Pancreas (tissue), 10 donors: ENCODE measurements around the gene RNASE1. TPM values are rescaled to one million over a fixed set of nuclear protein-coding genes. Genes with fewer than 3 reads are reported as not detected.
"Not testable (repeated sequence)": the region's sequence is repeated elsewhere in the genome, so short reads cannot be mapped to it uniquely, and the experiment has no call there.

Source experiments
- ATAC-seq, 4 donors: fragments of 200-7000 bp; cut with Tn5 transposase; one replicate each; pipeline versions ENCODE4 v1.8.0 to v1.9.1; 2020; ENCODE audit warnings: mild to moderate bottlenecking in 4 of 4, moderate library complexity in 4 of 4
- DNase-seq, 6 donors: peaks; one replicate each; pipeline ENCODE4 v3.0.0-alpha.2; 2020
- FAIRE-seq: peaks from 2 replicates; lab custom pipeline; 2012; peaks lifted over from hg19 to GRCh38; lab: Jason Lieb, UNC
- H3K27ac ChIP-seq, 4 donors: fragments of 200-600 bp; sonication (generic); 1 replicate in 3 of 4; 2 replicates in 1 of 4; pipeline versions ENCODE4 v1.5.0 to v1.8.0; 2020
- H3K27me3 ChIP-seq, 4 donors: fragments of 200-600 bp; one replicate each; pipeline ENCODE4 v1.8.0; 2021
- H3K36me3 ChIP-seq, 3 donors: fragments of 200-600 bp; sonication (generic) in 1 of 3; one replicate each; pipeline versions ENCODE4 v1.5.0 to v1.8.0; 2020 to 2021
- H3K4me1 ChIP-seq, 3 donors: fragments of 200-600 bp; one replicate each; pipeline ENCODE4 v1.8.0; 2021
- H3K4me3 ChIP-seq, 4 donors: fragments of 200-600 bp; sonication (generic) in 2 of 4; one replicate each; pipeline versions ENCODE4 v1.5.0 to v1.8.0; 2020 to 2021
- H3K9me3 ChIP-seq, 4 donors: fragments of 200-600 bp; one replicate each; pipeline ENCODE4 v1.8.0; 2021
- CTCF ChIP-seq, 4 donors: fragments of 200-600 bp; sonication (generic) in 3 of 4; IDR thresholded peaks; one replicate each; pipeline versions ENCODE4 v1.5.0 to v1.8.0; 2021; ENCODE audit warnings: antibody characterized with exemption in 4 of 4
- WGBS, 2 donors: extraction: QIAGEN DNeasy Blood & Tissue Kit; methylation state at CpG; one replicate each; pipeline ENCODE4 v1.1.7; 2013; 5-methylcytosine and 5-hydroxymethylcytosine counted together
- intact Hi-C, 3 donors: fragments of 100-400 bp; cut with DNase I; formaldehyde crosslinking; loops; one replicate each; pipeline versions ENCODE4 v1.11.1 to v1.14.2; 2022
- polyA plus RNA-seq, 2 donors: library from polyadenylated mRNA; stranded (reverse); fragments of 200-250 nt; gene quantifications; one replicate each; pipeline ENCODE4 v1.2.3, GENCODE V29; 2013
- total RNA-seq, 6 donors: library from RNA; stranded (reverse); fragmentation: NEBNext Ultra II Directional in 4 of 6; extraction: Animal tissue kit (Norgen Biotek cat#: 25700) in 4 of 6; gene quantifications; one replicate each; pipeline versions ENCODE4 v1.2.1 to v1.2.4, GENCODE V29; 2021 to 2023
- donor health status: healthy with polysubstance abuse.
- donor health status: DM: no; HTN: no; CAD: no; lungs with moderate emphysema.
- donor health status: DM: no; HTN: no; CAD: no.
- donor health status: control.
- donor health status: control.
- donor health status: Bipolar disorder and iron deficiency.
- donor health status: DM: yes; HTN: yes; CAD: no.
- donor health status: DM: no; HTN: no; CAD: no.
- donor health status: DM: no; HTN: no; CAD: no.
- donor health status: DM: yes; HTN: yes; CAD: no.

RNASE1 gene
- total and polyA plus RNA-seq, 8 donors, result 144 to 696 (median 351) TPM

- Histone ChIP-seq H3K4me1 (peaks cover 0 to 5% (median 0%) of the 10 kb centered on the region in 3 donors), H3K27me3 (no peaks in the 10 kb centered on the region), H3K4me3 (no peak overlapping the region), H3K9me3 (no peaks in the 10 kb centered on the region), H3K27ac (no peak overlapping the region), H3K36me3 (no peaks in the 10 kb centered on the region)
- WGBS, 2 donors, result 75% methylated on average over 3 of the region's 3 CpGs
- intact Hi-C loops, result no loop called here
- FAIRE-seq (no peak), DNase-seq (no peak), ATAC-seq (no peak)
- no peak for TF ChIP-seq CTCF (IDR thresholded peaks at IDR 0.05)
Measured at GRCh38 chr14:20772650-20773049, 30.0 kb downstream of the RNASE1 start.

GRCh38 chr14:20769421-20769820 lies 33.2 kb downstream of the RNASE1 start:
- intact Hi-C loops, result no loop called here
- WGBS, 2 donors, result 80 to 83% methylated on average over 3 of the region's 3 CpGs
- peaks cover 0 to under 1% (median 0%) of the 10 kb centered on the region in 3 donors for H3K4me1 ChIP-seq

GRCh38 chr14:20768593-20768892 lies 34.1 kb downstream of the RNASE1 start:
- intact Hi-C loops, result no loop called here
- no peak for ATAC-seq
- no peak for TF ChIP-seq CTCF (IDR thresholded peaks at IDR 0.05)
- no peaks in the 10 kb centered on the region for H3K4me1 ChIP-seq
- WGBS, 2 donors, result 81 to 92% methylated on average over 3 of the region's 3 CpGs
- no peaks in the 10 kb centered on the region for H3K9me3 ChIP-seq
- no peak overlapping the region for H3K27ac ChIP-seq
- H3K4me3 ChIP-seq, result no peak overlapping the region
- no peaks in the 10 kb centered on the region for H3K36me3 ChIP-seq
- H3K27me3 ChIP-seq, result no peaks in the 10 kb centered on the region
- no peak for DNase-seq
- FAIRE-seq, result no peak

More at GRCh38 chr14:20769421-20769820, 33.2 kb downstream of the RNASE1 start:
- DNase-seq (no peak), FAIRE-seq (no peak), ATAC-seq (no peak)
- no peak overlapping the region for H3K27ac ChIP-seq
- H3K4me3 ChIP-seq, result no peak overlapping the region
- H3K27me3 ChIP-seq, result no peaks in the 10 kb centered on the region
- H3K9me3 ChIP-seq, result no peaks in the 10 kb centered on the region
- no peaks in the 10 kb centered on the region for H3K36me3 ChIP-seq
- no peak for TF ChIP-seq CTCF (IDR thresholded peaks at IDR 0.05)

GRCh38 chr14:20760950-20761349 lies 41.7 kb downstream of the RNASE1 start:
- Histone ChIP-seq H3K4me3 (no peak overlapping the region), H3K9me3 (no peaks in the 10 kb centered on the region), H3K27me3 (no peaks in the 10 kb centered on the region), H3K36me3 (no peaks in the 10 kb centered on the region), H3K27ac (no peak overlapping the region), H3K4me1 (no peaks in the 10 kb centered on the region)
- no peak for TF ChIP-seq CTCF (IDR thresholded peaks at IDR 0.05)
- ATAC-seq, result no peak
- no peak for DNase-seq
- intact Hi-C loops, result no loop called here
- no peak for FAIRE-seq

GRCh38 chr14:20759465-20759864 lies 43.2 kb downstream of the RNASE1 start:
- H3K9me3 ChIP-seq, DNase-seq, H3K4me1 ChIP-seq, FAIRE-seq, H3K4me3 ChIP-seq, H3K27ac ChIP-seq, H3K36me3 ChIP-seq, ATAC-seq, H3K27me3 ChIP-seq: not testable (repeated sequence)
- intact Hi-C loops, result loop anchor here in 1 of 3 donors (10.0 kb wide), 1 partner anchor 95 kb away; no protein-coding TSS in a partner anchor
- WGBS, 2 donors, result 83 to 93% methylated on average over 3 to 5 of the region's 5 CpGs
